ENCODE measurements around the gene TMEM198.

TMEM198 gene

DNA sequence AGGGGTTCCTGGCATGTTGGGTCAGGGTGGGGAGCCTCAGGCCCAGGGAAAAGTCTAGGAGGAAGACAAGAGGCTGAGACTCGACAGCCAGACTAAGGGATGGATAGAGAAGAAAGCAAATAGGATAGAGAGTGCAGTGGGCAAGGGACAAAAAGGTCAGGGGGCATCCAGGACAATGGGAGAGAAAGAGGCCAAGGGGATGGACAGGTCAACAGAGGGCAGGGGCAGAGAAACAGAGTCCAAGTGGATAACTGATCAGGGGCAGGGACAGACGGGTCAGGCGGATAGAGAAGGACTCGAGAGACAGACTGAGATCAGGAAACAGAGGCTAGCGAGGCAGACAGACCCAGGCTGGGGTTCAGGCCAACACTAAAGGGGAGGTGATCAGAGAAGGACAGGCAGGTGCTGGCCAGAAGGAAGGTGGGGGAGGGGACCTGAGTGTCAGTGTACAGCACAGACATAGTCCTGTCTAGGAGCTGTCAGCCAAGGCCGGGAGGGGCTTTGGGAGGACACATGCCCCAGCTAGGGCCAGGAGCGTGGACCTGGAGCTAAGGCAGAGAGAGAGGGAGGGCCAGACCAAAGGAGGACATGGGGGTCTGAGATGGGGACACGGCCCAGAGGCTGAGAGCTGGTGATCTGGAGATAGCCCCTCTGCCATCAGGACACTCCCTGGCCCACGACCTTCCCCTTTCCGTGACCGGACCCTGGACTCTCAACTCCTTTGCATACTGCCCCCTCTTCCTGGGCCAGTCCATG is 17.3 kb upstream of the TMEM198 start:
- no peak for DNase-seq

DNA sequence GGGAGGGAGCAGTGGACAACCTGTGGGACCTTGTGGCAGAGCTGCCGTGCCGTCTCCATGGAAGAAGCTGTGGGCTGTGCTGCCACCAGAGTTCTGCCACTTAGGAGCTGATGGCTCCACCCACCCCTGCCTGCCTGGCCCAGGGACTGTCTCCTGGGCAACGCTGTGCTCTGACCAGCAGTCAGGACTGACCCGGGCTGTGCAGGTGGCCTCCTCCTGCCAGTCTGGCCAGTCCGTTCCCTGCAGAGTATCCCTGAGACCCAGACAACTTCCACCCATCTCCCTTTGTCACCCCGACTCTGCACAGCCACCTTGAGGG is 16.8 kb upstream of the TMEM198 start:
- DNase-seq: no peak

DNA sequence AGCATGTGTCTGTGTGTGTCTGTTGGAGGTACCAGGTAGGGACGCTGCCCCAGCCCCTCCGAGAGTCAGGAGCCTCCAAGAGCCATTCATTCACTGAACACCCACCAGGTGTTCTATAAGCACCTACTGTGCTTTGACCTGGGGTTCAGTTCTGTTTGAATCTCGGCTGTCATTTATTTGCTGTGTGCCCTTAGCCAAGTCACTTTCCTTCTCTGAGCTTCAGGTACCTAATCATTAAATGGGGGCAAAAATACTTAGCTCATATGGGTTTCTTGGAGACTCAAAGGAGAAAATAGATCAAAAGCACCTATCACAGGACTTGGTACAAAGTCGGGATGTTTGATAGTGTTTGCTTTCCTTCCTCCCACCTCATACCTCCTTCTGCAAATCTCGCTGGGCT is 16.4 kb upstream of the TMEM198 start:
- DNase-seq: no peak

DNA sequence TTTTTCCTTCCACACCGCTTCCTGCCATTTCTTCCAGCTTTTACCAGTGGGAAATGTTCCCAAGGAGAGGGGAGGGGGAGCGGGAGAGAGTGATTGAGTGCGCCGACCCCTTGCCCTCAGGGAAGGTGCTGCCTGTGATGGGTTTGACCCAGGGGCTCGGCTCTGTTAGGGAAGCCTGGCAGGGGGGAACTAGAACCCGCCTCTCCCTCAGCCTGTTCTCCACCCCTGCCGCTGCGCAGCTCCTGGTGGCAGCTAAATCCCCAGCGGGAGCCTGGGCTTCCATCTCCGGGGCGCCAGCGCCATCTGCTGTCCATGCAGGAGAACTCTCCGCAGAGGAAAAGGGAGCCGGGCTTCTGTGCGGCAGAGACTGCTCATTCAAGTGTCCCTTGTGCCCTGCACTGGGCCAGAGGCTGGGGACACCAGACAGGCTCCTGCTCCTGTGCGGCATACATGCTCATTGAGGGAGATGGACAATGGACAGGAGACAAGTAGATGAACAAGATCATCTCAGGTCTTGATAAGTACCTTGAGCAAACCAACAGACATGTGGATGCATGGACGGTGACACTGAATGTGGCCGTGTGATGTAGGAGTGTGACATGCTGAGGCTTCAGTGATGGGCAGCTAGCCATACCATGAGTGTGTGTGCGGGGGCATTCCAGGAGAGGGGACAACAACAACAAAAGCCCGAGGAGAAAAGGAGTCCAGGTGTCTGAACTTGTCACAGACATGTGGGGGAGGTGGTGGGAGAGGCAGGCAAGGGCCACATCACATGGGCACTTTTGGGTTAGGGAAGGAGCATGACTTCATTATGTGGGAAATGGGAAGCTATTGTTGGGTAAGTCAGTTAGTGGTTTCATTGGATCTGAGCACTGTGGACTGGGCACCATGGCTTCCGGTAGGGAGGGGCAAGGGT is 13.5 kb upstream of the TMEM198 start:
- peak; percentile 86 to 91 for DNase-seq

DNA sequence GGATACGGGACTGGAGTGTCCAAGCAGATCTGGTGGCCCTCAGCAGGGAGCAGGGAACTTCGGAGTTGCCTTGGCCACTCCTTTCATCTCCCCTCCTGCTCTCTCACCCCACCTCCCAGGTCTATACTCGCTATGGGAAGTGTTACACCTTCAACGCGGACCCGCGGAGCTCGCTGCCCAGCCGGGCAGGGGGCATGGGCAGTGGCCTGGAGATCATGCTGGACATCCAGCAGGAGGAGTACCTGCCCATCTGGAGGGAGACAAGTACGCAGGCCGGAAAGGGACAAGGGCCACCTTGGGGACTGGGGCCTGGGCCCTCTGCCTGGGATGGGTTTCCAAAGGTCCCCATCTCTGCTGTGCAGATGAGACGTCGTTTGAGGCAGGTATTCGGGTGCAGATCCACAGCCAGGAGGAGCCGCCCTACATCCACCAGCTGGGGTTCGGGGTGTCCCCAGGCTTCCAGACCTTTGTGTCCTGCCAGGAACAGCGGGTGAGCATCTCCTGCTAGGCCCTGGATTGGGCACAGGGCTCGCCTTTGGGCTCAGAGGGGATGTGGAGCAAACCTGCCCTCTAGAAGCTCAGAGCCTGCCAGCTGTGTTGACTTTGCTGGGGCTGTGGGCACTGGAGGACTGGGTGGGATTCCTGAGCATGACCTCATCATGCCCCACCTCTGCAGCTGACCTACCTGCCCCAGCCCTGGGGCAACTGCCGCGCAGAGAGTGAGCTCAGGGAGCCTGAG is 12.0 kb upstream of the TMEM198 start:
- DNase-seq: no peak

DNA sequence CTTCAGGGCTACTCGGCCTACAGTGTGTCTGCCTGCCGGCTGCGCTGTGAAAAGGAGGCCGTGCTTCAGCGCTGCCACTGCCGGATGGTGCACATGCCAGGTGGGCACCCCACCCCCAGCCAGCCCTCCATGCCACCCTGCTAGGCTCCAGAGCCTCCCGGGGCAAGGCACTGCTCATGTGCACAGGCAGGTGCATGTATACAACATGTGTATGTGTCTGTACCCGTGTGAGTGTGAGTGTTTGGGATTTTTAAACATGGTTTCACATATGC is 11.5 kb upstream of the TMEM198 start:
- DNase-seq: no peak

DNA sequence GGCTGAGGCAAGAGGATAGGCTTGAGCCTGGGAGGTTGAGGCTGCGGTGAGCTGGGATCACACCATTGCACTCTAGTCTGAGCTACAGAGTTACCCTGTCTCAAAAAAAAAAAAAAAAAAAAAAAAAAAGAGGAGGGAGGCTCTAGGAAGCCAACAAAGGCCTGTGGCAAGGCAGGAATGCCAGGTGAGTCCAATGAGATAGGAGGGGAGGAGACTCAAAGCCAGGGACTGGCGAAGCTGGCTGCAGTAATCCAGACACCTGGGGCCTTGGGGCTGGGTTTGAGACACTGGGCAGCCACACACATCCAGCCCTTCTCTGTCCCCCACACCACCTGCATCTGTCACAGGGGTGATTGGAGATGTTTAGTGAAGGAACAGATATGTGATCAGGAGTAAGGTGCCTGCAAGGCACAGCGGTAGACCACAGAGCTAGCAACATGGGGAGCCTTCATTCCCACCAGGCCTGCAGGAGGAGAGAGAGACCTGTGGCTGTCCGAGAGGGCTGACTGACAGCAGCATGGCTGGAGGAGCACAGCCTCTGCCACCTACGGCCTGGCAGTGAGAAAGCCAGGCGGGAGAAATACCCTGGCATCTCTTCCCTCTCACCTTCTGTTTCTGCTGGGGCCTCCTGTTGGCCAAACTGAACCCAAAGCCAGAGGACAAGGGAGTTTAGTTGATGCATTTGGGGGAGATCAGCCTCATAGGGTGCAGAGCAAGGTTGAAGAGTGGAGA is 9.7 kb upstream of the TMEM198 start:
- DNase-seq: no peak

DNA sequence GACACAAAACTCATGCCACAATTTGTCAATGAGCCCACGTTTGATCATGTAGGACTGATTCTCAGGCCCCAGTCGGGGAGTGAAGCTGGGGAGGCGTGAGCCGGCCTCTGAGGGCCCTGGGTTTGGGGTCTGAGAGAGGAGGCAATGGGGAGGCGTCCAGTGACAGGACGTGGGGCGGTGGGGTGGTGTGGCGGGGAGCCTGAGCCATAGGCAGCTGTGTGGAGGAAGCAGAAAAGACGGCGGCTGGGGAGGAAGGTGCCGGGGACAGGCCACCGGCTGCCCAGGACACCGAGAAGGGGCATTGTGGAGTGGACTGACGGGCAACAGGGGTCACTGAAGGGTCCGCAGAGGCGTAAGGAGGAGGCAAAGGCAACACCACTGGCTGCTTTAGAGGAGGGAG is 7.4 kb upstream of the TMEM198 start:
- no peak for DNase-seq

DNA sequence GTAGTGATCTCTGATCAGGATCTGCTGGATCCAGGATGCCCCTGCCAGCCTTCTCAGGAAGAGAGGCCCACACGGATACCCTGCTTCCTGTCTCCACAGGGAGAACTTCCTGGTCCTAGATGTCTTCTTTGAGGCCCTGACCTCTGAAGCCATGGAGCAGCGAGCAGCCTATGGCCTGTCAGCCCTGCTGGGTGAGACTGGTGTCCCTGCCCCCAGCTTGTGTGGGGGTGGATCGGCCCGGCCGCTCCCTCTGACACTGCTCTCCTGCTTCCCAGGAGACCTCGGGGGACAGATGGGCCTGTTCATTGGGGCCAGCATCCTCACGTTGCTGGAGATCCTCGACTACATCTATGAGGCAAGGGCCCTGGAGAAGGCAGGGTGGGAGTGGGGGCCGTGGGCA is 6.9 kb upstream of the TMEM198 start:
- DNase-seq: no peak

DNA sequence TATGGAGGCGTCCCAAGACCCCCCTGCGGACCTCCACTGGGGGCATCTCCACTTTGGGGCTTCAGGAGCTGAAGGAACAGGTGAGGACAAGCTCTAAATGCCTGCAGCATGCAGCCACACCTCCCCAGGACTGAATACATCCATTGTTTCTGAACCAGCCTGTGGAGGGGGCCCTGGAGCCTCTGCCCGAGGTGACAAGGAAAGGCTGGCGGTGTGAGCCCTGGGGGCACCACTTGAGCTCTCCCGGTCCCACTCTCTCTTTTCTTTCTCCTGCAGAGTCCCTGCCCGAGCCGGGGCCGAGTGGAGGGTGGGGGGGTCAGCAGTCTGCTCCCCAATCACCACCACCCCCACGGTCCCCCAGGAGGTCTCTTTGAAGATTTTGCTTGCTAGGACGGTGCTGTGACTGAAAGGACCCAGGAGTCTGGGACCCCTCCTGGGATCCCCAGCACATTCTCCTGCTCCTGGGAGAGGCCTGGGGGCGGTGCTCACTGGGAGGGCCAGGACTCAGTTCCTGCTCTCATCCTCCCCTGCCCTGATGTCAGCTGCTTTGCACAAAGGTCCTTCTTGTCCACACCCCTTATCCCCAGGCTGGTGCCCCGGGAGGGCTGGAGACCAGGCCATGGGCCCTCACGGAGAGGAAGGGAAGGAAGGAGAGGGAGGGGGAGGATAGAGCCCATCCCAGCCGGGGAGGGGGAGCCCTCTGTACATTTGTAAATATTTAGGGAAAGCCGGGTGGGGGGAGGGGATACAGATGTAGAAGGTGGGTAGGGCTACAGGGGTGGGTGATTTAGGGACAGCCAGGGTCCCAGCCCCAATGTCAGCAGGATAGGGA is 6.0 kb upstream of the TMEM198 start:
- DNase-seq: no peak

DNA sequence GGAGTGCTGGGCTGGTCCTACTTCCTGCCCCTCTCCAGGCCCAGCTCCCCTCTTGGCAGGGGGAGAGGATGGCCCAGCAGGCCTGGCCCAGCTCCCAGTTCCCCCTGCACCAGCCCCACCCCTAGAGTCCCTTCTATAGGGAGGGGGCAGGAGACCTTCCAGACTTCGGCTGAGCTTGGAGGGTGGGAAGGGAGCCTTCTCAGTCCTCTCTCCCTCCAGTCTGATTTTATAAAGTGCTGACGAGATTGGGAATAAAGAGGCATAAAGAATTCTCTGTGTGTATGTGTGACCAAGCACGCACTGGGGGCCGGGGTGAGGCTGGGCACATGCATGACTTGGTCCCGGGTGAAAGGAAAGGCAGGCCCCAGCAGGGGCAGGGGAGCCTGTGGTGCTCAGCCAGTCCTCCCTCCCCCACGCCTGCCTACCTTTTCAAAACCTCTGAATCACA is 5.3 kb upstream of the TMEM198 start:
- no peak for DNase-seq

DNA sequence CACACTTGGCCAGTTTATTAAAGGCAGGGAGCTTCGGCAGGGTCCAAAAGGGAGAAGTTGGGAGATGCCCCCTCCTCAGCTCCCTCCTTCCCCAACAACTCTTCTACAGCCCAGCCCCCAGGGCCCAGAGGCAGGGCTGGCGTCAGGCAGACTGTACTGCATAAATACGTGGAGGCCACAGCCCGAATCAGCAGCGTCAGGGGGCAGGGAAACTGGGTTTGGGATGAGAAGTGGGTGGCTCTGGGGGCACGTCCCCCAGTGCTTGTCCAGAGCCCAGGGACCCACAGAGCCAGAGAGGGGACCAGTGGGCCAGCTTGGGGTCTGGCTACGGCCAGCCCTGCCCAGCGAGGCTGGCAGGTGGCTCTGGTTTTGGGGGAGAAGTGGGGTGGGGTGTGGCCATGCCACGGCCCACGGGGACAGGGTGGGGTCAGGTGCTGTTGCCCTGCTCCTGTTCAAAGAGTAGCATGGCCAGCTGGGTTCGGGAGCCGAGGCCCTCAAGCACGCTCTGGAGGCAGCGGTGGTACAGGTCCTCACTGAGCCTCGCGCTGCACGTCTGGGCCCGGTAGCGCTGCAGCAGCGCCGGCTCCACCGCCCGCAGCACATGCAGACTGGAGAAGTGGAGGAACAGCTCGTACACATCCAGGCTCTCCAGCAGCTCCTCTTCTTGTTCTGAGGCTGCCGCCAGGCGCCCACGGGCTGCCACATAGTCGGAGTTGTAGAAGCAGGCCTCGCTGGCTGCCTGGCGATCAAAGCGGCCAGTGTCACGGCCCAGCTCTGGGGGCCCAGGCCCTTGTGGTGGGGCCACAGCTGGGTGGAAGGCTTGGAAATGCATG is 4.7 kb upstream of the TMEM198 start:
- DNase-seq: no peak

DNA sequence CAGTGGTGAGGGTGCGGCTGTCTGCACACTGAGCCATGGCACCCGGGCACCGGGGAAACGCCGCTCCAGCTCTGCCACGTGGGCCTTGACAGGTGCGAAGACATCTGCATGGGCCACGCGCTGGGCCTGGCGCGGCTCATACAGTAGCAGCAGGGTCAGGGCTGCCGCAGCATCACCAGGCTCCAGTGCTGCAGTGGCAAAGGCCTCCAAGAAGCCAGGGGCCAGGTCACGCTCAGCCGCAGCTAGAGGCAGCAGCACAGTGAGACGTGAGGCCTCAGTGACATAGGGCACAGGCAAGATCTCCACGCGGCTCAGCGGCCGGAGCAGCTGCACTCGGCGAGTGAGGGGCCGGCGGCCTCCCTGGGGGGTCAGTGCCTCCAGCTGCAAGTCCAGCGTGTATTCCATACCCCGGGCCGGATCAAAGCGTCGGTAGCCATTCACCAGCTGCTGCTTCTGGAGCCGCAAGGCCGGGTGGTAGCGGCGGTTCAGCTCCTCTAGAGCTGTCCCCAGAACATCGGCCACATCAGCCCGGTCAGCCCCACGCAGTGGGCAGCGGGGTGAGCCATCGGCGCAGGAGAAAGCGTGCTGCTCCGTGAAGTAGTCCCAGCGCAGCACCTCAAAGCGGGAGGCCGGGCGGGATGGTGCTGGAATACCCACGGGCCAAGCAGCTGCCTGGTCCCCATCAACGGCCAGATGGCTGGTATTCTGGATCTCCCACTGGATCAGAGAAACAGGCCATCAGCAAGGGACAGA is 3.7 kb upstream of the TMEM198 start:
- no peak for DNase-seq

DNA sequence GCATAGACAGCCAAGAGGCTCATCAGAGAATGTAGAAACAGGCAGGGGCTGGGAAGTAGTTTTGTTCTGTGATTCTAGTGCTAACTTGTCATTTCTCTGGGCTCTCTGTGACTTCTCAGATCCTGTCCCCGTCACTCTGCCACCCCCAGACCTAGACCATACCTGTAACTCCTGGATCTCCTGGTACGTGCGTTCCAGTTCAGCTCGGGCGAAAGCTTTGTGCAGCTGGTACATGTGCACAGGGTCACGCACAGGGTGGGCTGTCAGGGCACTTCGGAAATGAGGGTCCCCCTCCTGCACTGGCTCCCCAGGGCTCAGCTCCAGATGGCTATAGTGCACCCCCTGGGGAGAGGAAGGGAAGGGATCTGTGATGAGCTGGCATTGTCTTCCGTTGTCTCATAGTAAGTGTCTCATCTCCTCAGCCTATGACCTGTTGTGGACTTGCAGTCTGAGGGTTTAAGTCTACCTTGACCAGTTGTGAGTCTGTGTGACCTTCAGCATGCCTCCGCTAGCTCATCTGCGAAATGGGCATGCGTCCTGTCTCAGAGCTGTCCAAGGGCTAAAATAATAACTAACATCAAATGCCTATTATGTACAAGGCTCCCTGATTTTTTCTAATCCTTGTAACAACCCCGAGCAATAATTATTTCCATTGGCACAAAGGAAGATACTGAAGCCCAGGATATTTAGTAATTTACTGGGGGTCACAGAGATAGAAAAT is 2.9 kb upstream of the TMEM198 start:
- DNase-seq: no peak

DNA sequence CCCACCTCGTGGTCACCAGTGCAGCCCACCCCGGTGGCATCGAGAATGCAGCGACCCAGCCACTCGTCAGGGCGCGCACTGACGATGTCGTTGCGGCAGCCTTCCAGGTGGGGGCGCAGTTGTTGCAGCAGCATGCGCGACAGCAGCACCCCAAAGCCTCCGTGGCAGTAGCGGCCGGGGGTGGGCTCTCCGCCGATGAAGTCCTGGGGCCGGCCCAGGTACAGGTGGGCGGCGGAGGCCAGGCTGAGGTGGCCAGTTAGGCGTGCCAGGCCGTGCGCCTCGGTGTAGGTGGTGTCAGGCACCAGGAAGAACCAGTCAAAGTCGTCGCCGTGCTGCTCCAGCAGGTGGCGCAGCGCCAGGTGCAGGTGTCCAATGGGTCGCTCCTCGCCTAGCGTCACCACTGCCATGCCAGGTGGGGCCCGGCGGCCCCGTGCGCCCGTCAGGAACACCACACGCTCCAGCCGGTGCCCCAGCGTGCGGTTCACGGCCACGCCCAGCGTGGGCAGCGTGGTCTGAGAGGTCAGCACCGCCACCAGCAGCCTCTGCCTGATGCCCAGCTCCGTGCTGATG is 2.1 kb upstream of the TMEM198 start:
- DNase-seq: peak; percentile 87

DNA sequence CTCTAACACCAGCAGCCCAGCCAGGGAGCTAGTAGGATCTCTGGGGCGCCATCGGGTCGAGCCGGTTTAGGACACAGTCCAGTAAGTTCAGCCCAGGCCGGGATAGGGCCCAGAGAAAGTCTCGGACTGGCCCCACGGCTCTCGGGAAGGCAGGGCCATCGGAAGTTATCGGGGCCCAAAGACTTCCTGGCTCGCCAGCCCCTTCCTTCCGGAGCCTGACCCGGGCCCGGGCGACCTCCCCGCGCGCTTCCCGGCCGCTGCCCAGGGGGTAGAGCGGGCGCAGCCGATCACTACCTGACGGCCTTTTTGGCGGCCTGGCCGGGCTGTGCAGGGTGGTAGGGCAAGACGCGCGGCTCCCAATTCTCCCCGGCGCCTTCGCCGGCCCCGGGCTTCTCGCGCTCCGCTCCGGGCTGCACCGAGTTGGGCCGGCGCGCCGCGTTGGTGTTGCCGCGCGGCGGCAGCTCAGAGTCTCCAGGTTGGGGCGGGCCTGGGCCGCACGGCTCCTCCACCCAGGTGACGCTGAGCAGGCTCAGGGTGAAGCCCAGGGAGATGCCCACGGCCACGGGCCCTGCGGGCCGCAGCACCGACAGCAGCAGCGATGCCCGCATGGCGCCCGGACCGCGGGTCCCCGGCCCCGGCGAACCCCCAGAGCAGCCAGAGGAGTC is 765 bp upstream of the TMEM198 start:
- DNase-seq: no peak

DNA sequence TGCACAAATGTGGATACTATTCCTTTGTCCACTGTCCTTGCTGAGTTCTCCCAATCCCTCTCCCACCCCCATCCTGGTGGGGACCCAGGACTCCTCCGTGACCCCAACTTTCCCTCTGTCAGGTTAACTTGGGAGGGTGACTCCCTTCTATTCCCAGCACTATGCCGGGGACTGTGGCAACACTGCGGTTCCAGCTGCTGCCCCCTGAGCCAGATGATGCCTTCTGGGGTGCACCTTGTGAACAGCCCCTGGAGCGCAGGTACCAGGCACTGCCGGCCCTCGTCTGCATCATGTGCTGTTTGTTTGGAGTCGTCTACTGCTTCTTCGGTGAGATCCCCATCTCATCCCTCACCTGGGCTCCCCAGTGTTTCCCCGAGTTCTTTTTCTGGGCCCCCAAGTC is 739 bp downstream of the TMEM198 start:
- DNase-seq: no peak

DNA sequence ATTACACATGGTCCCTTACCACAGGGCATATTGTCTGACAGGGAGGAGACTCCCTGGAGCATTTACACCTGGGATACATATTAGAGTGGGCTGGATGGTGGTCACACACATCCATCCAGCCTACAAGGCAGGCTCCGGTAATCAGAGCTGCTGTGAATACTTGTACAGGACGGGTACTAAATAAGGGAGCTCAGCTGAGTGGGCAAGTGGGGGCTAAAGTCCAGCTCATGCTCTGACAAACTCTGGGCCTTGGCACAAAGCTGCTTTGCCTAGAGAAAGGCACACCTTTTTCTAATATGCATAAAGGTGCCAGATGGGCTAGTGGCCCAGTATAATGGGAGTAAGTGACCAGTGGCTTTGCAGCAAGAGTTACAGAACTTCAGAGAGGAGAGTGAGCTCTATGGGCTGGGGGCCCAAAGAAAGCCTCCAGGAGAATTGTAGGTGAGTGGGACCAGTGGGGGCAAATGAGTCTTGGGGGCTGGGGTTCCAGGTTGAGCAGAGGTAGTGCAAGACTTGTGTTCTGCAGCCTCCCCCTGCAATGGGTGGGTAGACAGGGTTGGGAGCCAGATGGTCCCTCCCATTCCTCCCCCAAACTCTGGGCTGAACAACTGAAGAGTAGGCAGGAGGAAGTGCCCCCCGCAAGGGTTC is 1.6 kb downstream of the TMEM198 start:
- no peak for DNase-seq

Measured in stimulated activated CD4-positive, alpha-beta T cell treated with anti-CD3 and anti-CD28 coated beads, Interleukin-2, amount 100 ng/mL, for 48 hours (primary cell).